Hepatocyte (in vitro differentiated cells): ENCODE data around the gene ANKRD17.

Experiments used
- EZH2 ChIP-seq: fragments of 200-600 bp; sonication (generic); IDR thresholded peaks from 2 replicates; pipeline ENCODE4 v1.6.1; 2016; ENCODE audit warnings: antibody characterized with exemption, mild to moderate bottlenecking, borderline replicate concordance
- EZH2phosphoT487 ChIP-seq: fragments of 200-600 bp; sonication (generic); IDR thresholded peaks from one replicate; pipeline ENCODE4 v1.6.1; 2018; ENCODE audit warnings: antibody characterized with exemption, mild to moderate bottlenecking, low read depth, moderate library complexity; ENCODE audit not compliant: unreplicated experiment, severe bottlenecking
- TF ChIP-seq, protein P1 (sequence below): fragments of 200-600 bp; sonication (generic); IDR thresholded peaks from 2 replicates; pipeline ENCODE4 v1.5.1; 2016; ENCODE audit warnings: antibody characterized with exemption, mild to moderate bottlenecking; ENCODE audit not compliant: poor library complexity

DNA sequence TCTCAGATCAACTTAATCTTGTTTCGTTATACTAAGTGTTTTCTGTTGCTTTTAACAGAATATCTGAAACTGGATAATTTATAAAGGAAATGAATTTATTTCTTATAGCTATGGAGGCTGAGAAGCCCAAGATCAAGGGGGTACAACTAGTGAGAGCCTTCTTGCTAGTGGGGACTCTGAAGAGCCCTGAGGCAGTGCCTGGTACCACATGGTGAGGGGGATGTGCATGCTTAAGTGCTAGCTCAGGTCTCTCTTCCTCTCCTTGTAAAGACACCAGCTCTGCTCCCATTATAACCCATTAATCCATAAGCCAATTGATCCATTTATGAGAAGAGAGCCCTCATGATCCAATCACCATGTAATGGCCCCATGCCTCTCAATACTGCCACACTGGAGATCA is 207.0 kb downstream of the ANKRD17 start:
- TF ChIP-seq, protein P1, sequence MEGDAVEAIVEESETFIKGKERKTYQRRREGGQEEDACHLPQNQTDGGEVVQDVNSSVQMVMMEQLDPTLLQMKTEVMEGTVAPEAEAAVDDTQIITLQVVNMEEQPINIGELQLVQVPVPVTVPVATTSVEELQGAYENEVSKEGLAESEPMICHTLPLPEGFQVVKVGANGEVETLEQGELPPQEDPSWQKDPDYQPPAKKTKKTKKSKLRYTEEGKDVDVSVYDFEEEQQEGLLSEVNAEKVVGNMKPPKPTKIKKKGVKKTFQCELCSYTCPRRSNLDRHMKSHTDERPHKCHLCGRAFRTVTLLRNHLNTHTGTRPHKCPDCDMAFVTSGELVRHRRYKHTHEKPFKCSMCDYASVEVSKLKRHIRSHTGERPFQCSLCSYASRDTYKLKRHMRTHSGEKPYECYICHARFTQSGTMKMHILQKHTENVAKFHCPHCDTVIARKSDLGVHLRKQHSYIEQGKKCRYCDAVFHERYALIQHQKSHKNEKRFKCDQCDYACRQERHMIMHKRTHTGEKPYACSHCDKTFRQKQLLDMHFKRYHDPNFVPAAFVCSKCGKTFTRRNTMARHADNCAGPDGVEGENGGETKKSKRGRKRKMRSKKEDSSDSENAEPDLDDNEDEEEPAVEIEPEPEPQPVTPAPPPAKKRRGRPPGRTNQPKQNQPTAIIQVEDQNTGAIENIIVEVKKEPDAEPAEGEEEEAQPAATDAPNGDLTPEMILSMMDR, result no peak
- TF ChIP-seq EZH2 (no peak), EZH2phosphoT487 (no peak)
